ENCODE data around the gene MYH9.

MYH9 gene

GRCh38 chr22:36299911-36300310, 87.9 kb downstream of the MYH9 start:
- TF ChIP-seq CTCF (IDR thresholded peaks at IDR 0.05; ENCODE audit: low read depth, low read length, missing control alignments): no peak

GRCh38 chr22:36299295-36299694, 88.5 kb downstream of the MYH9 start:
- DNase-seq (ENCODE audit: extremely low read depth, low read depth): no peak
- H3K4me3 ChIP-seq (replicated peaks; ENCODE audit: low read depth, low read length): no peak overlapping the region
- TF ChIP-seq CTCF (IDR thresholded peaks at IDR 0.05; ENCODE audit: low read depth, low read length, missing control alignments): no peak

More at GRCh38 chr22:36299911-36300310, 87.9 kb downstream of the MYH9 start:
- DNase-seq (ENCODE audit: extremely low read depth, low read depth): no peak
- no peak overlapping the region for H3K4me3 ChIP-seq (replicated peaks; ENCODE audit: low read depth, low read length)

- DNase-seq (ENCODE audit: extremely low read depth, low read depth): no peak
- TF ChIP-seq CTCF (IDR thresholded peaks at IDR 0.05; ENCODE audit: low read depth, low read length, missing control alignments): no peak
- no peak overlapping the region for H3K4me3 ChIP-seq (replicated peaks; ENCODE audit: low read depth, low read length)
These were observed 89.2 kb downstream of the MYH9 start for GRCh38 chr22:36298601-36299000.

- no peak overlapping the region for H3K4me3 ChIP-seq (replicated peaks; ENCODE audit: low read depth, low read length)
- no peak for TF ChIP-seq CTCF (IDR thresholded peaks at IDR 0.05; ENCODE audit: low read depth, low read length, missing control alignments)
- no peak for DNase-seq (ENCODE audit: extremely low read depth, low read depth)
These were observed 89.6 kb downstream of the MYH9 start for GRCh38 chr22:36298118-36298517.

- no peak overlapping the region for H3K4me3 ChIP-seq (replicated peaks; ENCODE audit: low read depth, low read length)
- no peak for TF ChIP-seq CTCF (IDR thresholded peaks at IDR 0.05; ENCODE audit: low read depth, low read length, missing control alignments)
These were observed 90.2 kb downstream of the MYH9 start for GRCh38 chr22:36297568-36297967.

GRCh38 chr22:36296690-36297089, 91.1 kb downstream of the MYH9 start:
- no peak for TF ChIP-seq CTCF (IDR thresholded peaks at IDR 0.05; ENCODE audit: low read depth, low read length, missing control alignments)
- no peak overlapping the region for H3K4me3 ChIP-seq (replicated peaks; ENCODE audit: low read depth, low read length)
- DNase-seq (ENCODE audit: extremely low read depth, low read depth): no peak

More at GRCh38 chr22:36297568-36297967, 90.2 kb downstream of the MYH9 start:
- no peak for DNase-seq (ENCODE audit: extremely low read depth, low read depth)

- no peak for DNase-seq (ENCODE audit: extremely low read depth, low read depth)
- no peak overlapping the region for H3K4me3 ChIP-seq (replicated peaks; ENCODE audit: low read depth, low read length)
- TF ChIP-seq CTCF (IDR thresholded peaks at IDR 0.05; ENCODE audit: low read depth, low read length, missing control alignments): no peak
These were observed 92.5 kb downstream of the MYH9 start for GRCh38 chr22:36295247-36295646.
